ENCODE results near the gene SIGLEC12. TPM values are rescaled to one million over a fixed set of nuclear protein-coding genes. Genes with fewer than 3 reads are reported as not detected.

SIGLEC12 gene
- total RNA-seq, 4 donors from 2014 or later = 0.11 TPM; not detected in 3

DNA sequence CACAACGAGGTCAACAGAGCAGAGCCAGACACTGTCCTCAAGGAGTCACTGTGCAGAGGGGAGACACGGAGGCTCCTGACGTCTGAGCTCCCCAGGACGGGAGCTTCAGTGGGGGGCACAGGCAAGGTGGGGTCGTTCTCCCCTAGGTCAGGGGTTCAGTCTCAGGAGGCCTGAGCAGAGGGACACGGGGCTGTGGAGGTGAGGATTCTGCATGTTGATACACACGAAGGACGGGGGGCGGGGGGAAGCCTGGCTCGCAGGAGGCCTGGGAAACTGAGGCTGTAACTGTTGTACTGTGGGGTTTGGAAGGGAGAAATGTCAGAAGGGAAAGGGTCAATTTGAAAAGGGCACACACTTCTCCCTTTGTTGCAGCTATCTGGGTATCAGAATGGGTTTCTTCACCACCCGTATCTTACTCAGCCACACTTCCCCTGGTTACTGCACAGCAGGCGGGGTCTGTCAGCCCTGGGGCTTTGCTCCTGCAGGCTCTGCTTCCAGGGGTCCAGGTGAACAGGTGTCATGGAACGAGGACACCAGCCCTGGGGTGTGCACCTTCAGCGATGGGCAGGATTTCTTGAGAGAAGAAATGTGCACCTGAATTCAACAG, 42.6 kb downstream of the SIGLEC12 start:
- DNase-seq = no peak
- 64 to 74% methylated on average over 10 to 14 of the region's 14 CpGs for WGBS, 2 donors
- intact Hi-C loops (cut with DNase I) = no loop called here
- H3K36me3 ChIP-seq = no peaks in the 10 kb centered on the region
- H3K4me1 ChIP-seq = no peaks in the 10 kb centered on the region
- no peak overlapping the region for H3K4me3 ChIP-seq (replicated peaks in 1 of 3)
- no peak overlapping the region for H3K27ac ChIP-seq
- TF ChIP-seq, protein P1, sequence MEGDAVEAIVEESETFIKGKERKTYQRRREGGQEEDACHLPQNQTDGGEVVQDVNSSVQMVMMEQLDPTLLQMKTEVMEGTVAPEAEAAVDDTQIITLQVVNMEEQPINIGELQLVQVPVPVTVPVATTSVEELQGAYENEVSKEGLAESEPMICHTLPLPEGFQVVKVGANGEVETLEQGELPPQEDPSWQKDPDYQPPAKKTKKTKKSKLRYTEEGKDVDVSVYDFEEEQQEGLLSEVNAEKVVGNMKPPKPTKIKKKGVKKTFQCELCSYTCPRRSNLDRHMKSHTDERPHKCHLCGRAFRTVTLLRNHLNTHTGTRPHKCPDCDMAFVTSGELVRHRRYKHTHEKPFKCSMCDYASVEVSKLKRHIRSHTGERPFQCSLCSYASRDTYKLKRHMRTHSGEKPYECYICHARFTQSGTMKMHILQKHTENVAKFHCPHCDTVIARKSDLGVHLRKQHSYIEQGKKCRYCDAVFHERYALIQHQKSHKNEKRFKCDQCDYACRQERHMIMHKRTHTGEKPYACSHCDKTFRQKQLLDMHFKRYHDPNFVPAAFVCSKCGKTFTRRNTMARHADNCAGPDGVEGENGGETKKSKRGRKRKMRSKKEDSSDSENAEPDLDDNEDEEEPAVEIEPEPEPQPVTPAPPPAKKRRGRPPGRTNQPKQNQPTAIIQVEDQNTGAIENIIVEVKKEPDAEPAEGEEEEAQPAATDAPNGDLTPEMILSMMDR (IDR thresholded peaks at IDR 0.05) = no peak
- TF ChIP-seq POLR2A (IDR thresholded peaks at IDR 0.05) = no peak
- H3K27me3 ChIP-seq = no peaks in the 10 kb centered on the region
- H3K9me3 ChIP-seq = no peaks in the 10 kb centered on the region

- intact Hi-C loops (cut with DNase I) = no loop called here
- H3K4me3 ChIP-seq (replicated peaks in 1 of 3) = no peak within 1 kb of the TSS
- H3K4me1 ChIP-seq = no peaks in the 10 kb centered on the region
- H3K27me3 ChIP-seq = no peaks in the 10 kb centered on the region
- H3K27ac ChIP-seq = no peak within 1 kb of the TSS
- no peaks in the 10 kb centered on the region for H3K36me3 ChIP-seq
- no peaks in the 10 kb centered on the region for H3K9me3 ChIP-seq
- no peak for DNase-seq
- TF ChIP-seq POLR2A (IDR thresholded peaks at IDR 0.05) = no peak
- TF ChIP-seq, protein P1 (IDR thresholded peaks at IDR 0.05) = no peak
- WGBS, 2 donors = 56 to 75% methylated on average over 7 to 9 of the region's 10 CpGs
Observed at GRCh38 chr19:51458051-51458645, 43.5 kb downstream of the SIGLEC12 start, which contains the start of gene SIGLEC8. Gene SIGLEC8 (minus strand): TSS chr19:51458454. CDS start chr19:51458387, 67 bp downstream.

GRCh38 chr19:51457351-51458013, 44.1 kb downstream of the SIGLEC12 start:
- Histone ChIP-seq H3K27me3 (no peaks in the 10 kb centered on the region), H3K9me3 (no peaks in the 10 kb centered on the region), H3K36me3 (no peaks in the 10 kb centered on the region), H3K27ac (no peak overlapping the region), H3K4me3 (replicated peaks in 1 of 3) (no peak overlapping the region), H3K4me1 (no peaks in the 10 kb centered on the region)
- TF ChIP-seq, protein P1 (IDR thresholded peaks at IDR 0.05) = no peak
- no peak for TF ChIP-seq POLR2A (IDR thresholded peaks at IDR 0.05)
- intact Hi-C loops (cut with DNase I) = no loop called here
- DNase-seq = no peak
- WGBS, 2 donors = 79 to 85% methylated on average over 9 to 11 of the region's 11 CpGs

DNA sequence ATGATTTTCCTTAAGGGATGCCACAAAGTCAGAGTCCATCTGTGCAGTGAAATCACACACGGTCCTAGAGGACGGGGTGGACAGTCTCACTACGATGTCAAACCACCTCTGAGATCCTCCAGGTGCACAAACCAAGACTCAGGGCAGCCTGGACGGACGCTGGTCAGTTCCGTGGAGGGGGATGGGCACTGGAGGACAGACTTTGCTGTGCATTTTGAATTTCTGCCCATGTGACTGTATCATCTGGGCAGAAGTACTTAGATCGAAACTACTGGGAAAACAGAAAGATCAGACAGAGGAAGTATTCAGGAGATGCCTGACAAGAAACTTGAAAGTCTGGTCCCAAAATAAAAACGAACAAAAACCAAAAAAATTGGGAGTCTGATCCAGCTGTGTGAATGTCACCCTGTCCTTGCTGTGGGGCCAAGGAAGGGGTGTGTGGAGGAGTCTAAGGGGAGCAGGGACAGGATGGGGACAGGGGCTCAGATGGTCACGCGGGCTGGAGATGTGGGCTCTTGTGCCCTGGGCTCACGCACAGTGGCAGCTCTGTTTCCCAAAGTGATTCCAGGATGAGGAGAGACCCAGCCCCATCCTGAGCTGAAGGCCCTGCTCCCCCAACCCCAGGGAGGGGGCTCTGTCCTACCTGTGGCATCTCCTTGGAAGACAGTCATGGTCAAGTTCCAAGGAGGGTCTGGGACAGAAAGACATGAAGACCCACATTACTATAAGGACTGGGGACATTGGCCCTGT, 44.9 kb downstream of the SIGLEC12 start:
- H3K4me3 ChIP-seq (replicated peaks in 1 of 3) = no peak overlapping the region
- intact Hi-C loops (cut with DNase I) = no loop called here
- H3K9me3 ChIP-seq = no peaks in the 10 kb centered on the region
- H3K4me1 ChIP-seq = no peaks in the 10 kb centered on the region
- no peaks in the 10 kb centered on the region for H3K36me3 ChIP-seq
- H3K27ac ChIP-seq = no peak overlapping the region
- 56 to 69% methylated on average over 11 of the region's 11 CpGs for WGBS, 2 donors
- DNase-seq = no peak
- TF ChIP-seq POLR2A (IDR thresholded peaks at IDR 0.05) = no peak
- TF ChIP-seq, protein P1 (IDR thresholded peaks at IDR 0.05) = no peak
- no peaks in the 10 kb centered on the region for H3K27me3 ChIP-seq

All from thyroid gland (tissue), 4 donors.